GM23248 (cell line): ENCODE measurements around the gene PPHLN1. TPM values are rescaled to one million over a fixed set of nuclear protein-coding genes. Genes with fewer than 3 reads are reported as not detected.

Source experiments
- DNase-seq: peaks from one replicate; pipeline ENCODE4 v3.0.0-alpha.2; 2015
- H2AFZ ChIP-seq: fragments of 200-600 bp; sonication (generic); 2 replicates; pipeline ENCODE4 v1.6.1; 2016; ENCODE audit warnings: antibody characterized with exemption
- H3F3A ChIP-seq: fragments of 200-600 bp; sonication (generic); 2 replicates; pipeline ENCODE4 v1.6.1; 2016; ENCODE audit warnings: mild to moderate bottlenecking, antibody characterized with exemption, mixed run types; ENCODE audit not compliant: insufficient read depth
- H3K27ac ChIP-seq: fragments of 200-600 bp; sonication (generic); 2 replicates; pipeline ENCODE4 v1.5.1; 2016; ENCODE audit warnings: mild to moderate bottlenecking
- H3K27me3 ChIP-seq: fragments of 200-600 bp; sonication (generic); replicated peaks from 2 replicates; pipeline ENCODE4 v1.6.1; 2016; ENCODE audit warnings: mild to moderate bottlenecking; ENCODE audit not compliant: insufficient read depth
- H3K36me3 ChIP-seq: fragments of 200-600 bp; sonication (generic); 2 replicates; pipeline ENCODE4 v1.6.1; 2016; ENCODE audit warnings: low read depth, mild to moderate bottlenecking
- H3K4me1 ChIP-seq: fragments of 200-600 bp; sonication (generic); 2 replicates; pipeline ENCODE4 v1.6.1; 2016; ENCODE audit warnings: mild to moderate bottlenecking; ENCODE audit not compliant: insufficient read depth
- H3K4me2 ChIP-seq: fragments of 200-600 bp; sonication (generic); one replicate; pipeline ENCODE4 v1.6.1; 2016; ENCODE audit warnings: mild to moderate bottlenecking; ENCODE audit not compliant: unreplicated experiment
- H3K4me3 ChIP-seq: fragments of 200-600 bp; sonication (generic); 2 replicates; pipeline ENCODE4 v1.5.1; 2016; ENCODE audit warnings: mild to moderate bottlenecking
- H3K79me2 ChIP-seq: fragments of 200-600 bp; sonication (generic); 2 replicates; pipeline ENCODE4 v1.6.1; 2016; ENCODE audit warnings: mild to moderate bottlenecking; ENCODE audit not compliant: insufficient read depth
- H3K9ac ChIP-seq: fragments of 200-600 bp; sonication (generic); 2 replicates; pipeline ENCODE4 v1.6.1; 2016; ENCODE audit warnings: mild to moderate bottlenecking
- H3K9me2 ChIP-seq: fragments of 200-600 bp; sonication (generic); 2 replicates; pipeline ENCODE4 v1.6.1; 2016; ENCODE audit warnings: mixed run types, mild to moderate bottlenecking, moderate library complexity; ENCODE audit not compliant: insufficient read depth
- H3K9me3 ChIP-seq: fragments of 200-600 bp; sonication (generic); one replicate; pipeline ENCODE4 v1.6.1; 2017; ENCODE audit warnings: low read depth
- H4K20me1 ChIP-seq: fragments of 200-600 bp; sonication (generic); 2 replicates; pipeline ENCODE4 v1.6.0; 2016; ENCODE audit not compliant: insufficient read depth
- EZH2 ChIP-seq: fragments of 200-600 bp; sonication (generic); IDR thresholded peaks from 2 replicates; pipeline ENCODE4 v1.6.1; 2018; ENCODE audit warnings: antibody characterized with exemption, mild to moderate bottlenecking; ENCODE audit not compliant: insufficient read depth, poor library complexity, severe bottlenecking
- EZH2phosphoT487 ChIP-seq: fragments of 200-600 bp; sonication (generic); IDR thresholded peaks from 2 replicates; pipeline ENCODE4 v1.6.1; 2018; ENCODE audit warnings: antibody characterized with exemption, moderate library complexity, mild to moderate bottlenecking, low read depth; ENCODE audit not compliant: insufficient read depth
- WGBS, 2 experiments: methylation state at CpG; one replicate each; pipeline ENCODE4 v1.1.6; 2015 to 2017; ENCODE audit warnings: low lambda C conversion rate in 2 of 2, low coverage in 1 of 2; ENCODE audit errors: missing lambda C conversion rate in 2 of 2; 5-methylcytosine and 5-hydroxymethylcytosine counted together
- in situ Hi-C: fragments of 300-500 bp; cut with MboI; formaldehyde crosslinking; loops from 2 replicates; pipeline ENCODE4 v1.15.0; 2020
- polyA plus RNA-seq: library from polyadenylated mRNA; unstranded; fragments of >200 nt; fragmentation: Nextera tagmentation; extraction: Ambion mirVana; gene quantifications from 2 replicates; pipeline ENCODE4 v1.2.1, GENCODE V29; 2016
- total RNA-seq: library from RNA; depleted of rRNA; stranded (reverse); fragments of >200 nt; shearing (Covaris generic); gene quantifications from 2 replicates; pipeline ENCODE4 v1.2.3, GENCODE V29; 2014

The PPHLN1 gene
- total and polyA plus RNA-seq, 2 experiments from 2014 or later, result 55.3 to 72.0 TPM

DNA sequence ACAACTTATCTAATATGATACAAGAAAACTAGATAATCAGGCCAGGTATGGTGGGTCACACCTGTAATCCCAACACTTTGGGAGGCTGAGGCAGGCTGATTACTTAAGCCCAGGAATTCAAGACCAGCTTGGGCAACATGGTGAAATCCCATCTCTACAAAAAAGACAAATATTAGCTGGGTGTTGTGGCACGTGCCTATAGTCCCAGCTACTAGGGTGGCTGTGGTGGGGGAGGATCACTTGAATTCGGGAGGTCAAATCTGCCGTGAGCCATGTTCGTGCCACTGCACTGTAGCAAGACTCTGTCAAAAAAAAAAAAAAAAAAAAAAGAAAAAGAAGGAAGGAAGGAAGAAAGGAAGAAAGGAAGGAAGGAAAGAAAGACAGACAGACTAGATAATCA, 27.1 kb upstream of the PPHLN1 start:
- Histone ChIP-seq H3K4me2 (no peak overlapping the region), H3K27ac (no peak overlapping the region), H3K9ac (no peak overlapping the region), H3K9me2 (no peaks in the 10 kb centered on the region), H3K4me3 (no peak overlapping the region), H3K27me3 (no peaks in the 10 kb centered on the region), H3K36me3 (no peaks in the 10 kb centered on the region), H3K9me3 (no peaks in the 10 kb centered on the region), H3F3A (no peaks in the 10 kb centered on the region), H4K20me1 (no peaks in the 10 kb centered on the region), H3K4me1 (no peaks in the 10 kb centered on the region), H3K79me2 (no peaks in the 10 kb centered on the region), H2AFZ (no peak overlapping the region)
- in situ Hi-C loops, result no loop called here
- no peak for DNase-seq
- TF ChIP-seq EZH2phosphoT487 (no peak), EZH2 (no peak)
- WGBS, 2 experiments, result 60 to 74% methylated on average over 4 of the region's 4 CpGs

- H3K79me2 ChIP-seq, result no peaks in the 10 kb centered on the region
Measured at GRCh38 chr12:42299392-42300308, 26.3 kb upstream of the PPHLN1 start.

GRCh38 chr12:42306297-42306696, 19.7 kb upstream of the PPHLN1 start:
- in situ Hi-C loops, result no loop called here

More at GRCh38 chr12:42299392-42300308, 26.3 kb upstream of the PPHLN1 start:
- H3K9ac ChIP-seq, result no peak overlapping the region
- no peaks in the 10 kb centered on the region for H3K9me2 ChIP-seq
- no peaks in the 10 kb centered on the region for H4K20me1 ChIP-seq
- no peak overlapping the region for H3K27ac ChIP-seq
- no peaks in the 10 kb centered on the region for H3K4me1 ChIP-seq
- TF ChIP-seq EZH2 (no peak), EZH2phosphoT487 (no peak)
- no peaks in the 10 kb centered on the region for H3K9me3 ChIP-seq
- no peaks in the 10 kb centered on the region for H3K36me3 ChIP-seq
- no peaks in the 10 kb centered on the region for H3F3A ChIP-seq
- H3K4me3 ChIP-seq, result no peak overlapping the region
- no peak overlapping the region for H3K4me2 ChIP-seq
- in situ Hi-C loops, result no loop called here
- H2AFZ ChIP-seq, result no peak overlapping the region
- no peaks in the 10 kb centered on the region for H3K27me3 ChIP-seq
- 77 to 79% methylated on average over 8 of the region's 8 CpGs for WGBS, 2 experiments
- DNase-seq, result peak; percentile 57

GRCh38 chr12:42308390-42308789, 17.6 kb upstream of the PPHLN1 start:
- Histone ChIP-seq H3K27me3 (no peaks in the 10 kb centered on the region), H3K9me3 (no peaks in the 10 kb centered on the region), H3K9ac (no peak overlapping the region), H3K4me2 (no peak overlapping the region), H3K27ac (no peak overlapping the region), H3K36me3 (peaks cover 6% of the 10 kb centered on the region), H3K4me1 (no peaks in the 10 kb centered on the region), H2AFZ (no peak overlapping the region), H3F3A (no peaks in the 10 kb centered on the region), H4K20me1 (no peaks in the 10 kb centered on the region), H3K4me3 (no peak overlapping the region), H3K9me2 (no peaks in the 10 kb centered on the region), H3K79me2 (no peaks in the 10 kb centered on the region)
- DNase-seq, result no peak
- TF ChIP-seq EZH2 (no peak), EZH2phosphoT487 (no peak)
- WGBS, 2 experiments, result 88 to 91% methylated on average over 2 of the region's 2 CpGs
- in situ Hi-C loops, result no loop called here

More at GRCh38 chr12:42306297-42306696, 19.7 kb upstream of the PPHLN1 start:
- Histone ChIP-seq H3K9ac (no peak overlapping the region), H3K27me3 (no peaks in the 10 kb centered on the region), H2AFZ (no peak overlapping the region), H3K27ac (no peak overlapping the region), H3F3A (no peaks in the 10 kb centered on the region), H3K36me3 (no peaks in the 10 kb centered on the region), H3K9me2 (no peaks in the 10 kb centered on the region), H3K4me3 (no peak overlapping the region), H3K79me2 (no peaks in the 10 kb centered on the region), H3K4me1 (no peaks in the 10 kb centered on the region), H4K20me1 (no peaks in the 10 kb centered on the region), H3K9me3 (no peaks in the 10 kb centered on the region), H3K4me2 (no peak overlapping the region)
- 96 to 98% methylated on average over 3 of the region's 3 CpGs for WGBS, 2 experiments
- no peak for DNase-seq
- TF ChIP-seq EZH2phosphoT487 (no peak), EZH2 (no peak)
